CD4-positive, alpha-beta T cell treated with Interleukin-15 for 4 hours (primary cell): ENCODE measurements around the gene CCDC43.
"Not testable (repeated sequence)": the region's sequence is repeated elsewhere in the genome, so short reads cannot be mapped to it uniquely, and the experiment has no call there.

Experiments used
- DNase-seq: peaks from one replicate; pipeline ENCODE4 v3.0.0-alpha.2; 2020; ENCODE audit warnings: low spot score

The CCDC43 gene

GRCh38 chr17:44666006-44666405 is 23.6 kb downstream of the CCDC43 start:
- DNase-seq: no peak

- no peak for DNase-seq
These were observed 24.7 kb downstream of the CCDC43 start for GRCh38 chr17:44664867-44665266.

- no peak for DNase-seq
These were observed 26.5 kb downstream of the CCDC43 start for GRCh38 chr17:44663095-44663494.

GRCh38 chr17:44661835-44662234 is 27.7 kb downstream of the CCDC43 start:
- no peak for DNase-seq

GRCh38 chr17:44655983-44656710 is 33.4 kb downstream of the CCDC43 start, which contains the start of gene MEIOC:
MEIOC (plus strand) TSS chr17:44656468; CDS start chr17:44656614, 146 bp downstream.
- DNase-seq: peak; percentile 2

- no peak for DNase-seq
These were observed 35.6 kb downstream of the CCDC43 start for GRCh38 chr17:44653954-44654353.

GRCh38 chr17:44653384-44653783 is 36.2 kb downstream of the CCDC43 start:
- DNase-seq: no peak

- no peak for DNase-seq
These were observed 36.8 kb downstream of the CCDC43 start for GRCh38 chr17:44652727-44653126.

- DNase-seq: no peak
These were observed 38.3 kb downstream of the CCDC43 start for GRCh38 chr17:44651228-44651627.

GRCh38 chr17:44648963-44649362 is 40.6 kb downstream of the CCDC43 start:
- no peak for DNase-seq

- DNase-seq: no peak
These were observed 41.8 kb downstream of the CCDC43 start for GRCh38 chr17:44647736-44648135.

GRCh38 chr17:44646280-44646679 is 43.3 kb downstream of the CCDC43 start:
- no peak for DNase-seq

- no peak for DNase-seq
These were observed 44.2 kb downstream of the CCDC43 start for GRCh38 chr17:44645341-44645740.

- DNase-seq: no peak
These were observed 46.7 kb downstream of the CCDC43 start for GRCh38 chr17:44642834-44643233.

GRCh38 chr17:44637066-44637465 is 52.5 kb downstream of the CCDC43 start:
- DNase-seq: no peak

- no peak for DNase-seq
These were observed 53.0 kb downstream of the CCDC43 start for GRCh38 chr17:44636562-44636961.

GRCh38 chr17:44634401-44634800 is 55.2 kb downstream of the CCDC43 start:
- not testable (repeated sequence) for DNase-seq

GRCh38 chr17:44633998-44634397 is 55.6 kb downstream of the CCDC43 start:
- no peak for DNase-seq

GRCh38 chr17:44630703-44631102 is 58.9 kb downstream of the CCDC43 start:
- no peak for DNase-seq

- DNase-seq: no peak
These were observed 60.3 kb downstream of the CCDC43 start for GRCh38 chr17:44629314-44629713.

GRCh38 chr17:44628243-44629188 is 61.1 kb downstream of the CCDC43 start:
- DNase-seq: no peak

GRCh38 chr17:44627513-44628242 is 61.9 kb downstream of the CCDC43 start:
- no peak for DNase-seq
